ENCODE results near the gene LITAF.

LITAF gene

DNA sequence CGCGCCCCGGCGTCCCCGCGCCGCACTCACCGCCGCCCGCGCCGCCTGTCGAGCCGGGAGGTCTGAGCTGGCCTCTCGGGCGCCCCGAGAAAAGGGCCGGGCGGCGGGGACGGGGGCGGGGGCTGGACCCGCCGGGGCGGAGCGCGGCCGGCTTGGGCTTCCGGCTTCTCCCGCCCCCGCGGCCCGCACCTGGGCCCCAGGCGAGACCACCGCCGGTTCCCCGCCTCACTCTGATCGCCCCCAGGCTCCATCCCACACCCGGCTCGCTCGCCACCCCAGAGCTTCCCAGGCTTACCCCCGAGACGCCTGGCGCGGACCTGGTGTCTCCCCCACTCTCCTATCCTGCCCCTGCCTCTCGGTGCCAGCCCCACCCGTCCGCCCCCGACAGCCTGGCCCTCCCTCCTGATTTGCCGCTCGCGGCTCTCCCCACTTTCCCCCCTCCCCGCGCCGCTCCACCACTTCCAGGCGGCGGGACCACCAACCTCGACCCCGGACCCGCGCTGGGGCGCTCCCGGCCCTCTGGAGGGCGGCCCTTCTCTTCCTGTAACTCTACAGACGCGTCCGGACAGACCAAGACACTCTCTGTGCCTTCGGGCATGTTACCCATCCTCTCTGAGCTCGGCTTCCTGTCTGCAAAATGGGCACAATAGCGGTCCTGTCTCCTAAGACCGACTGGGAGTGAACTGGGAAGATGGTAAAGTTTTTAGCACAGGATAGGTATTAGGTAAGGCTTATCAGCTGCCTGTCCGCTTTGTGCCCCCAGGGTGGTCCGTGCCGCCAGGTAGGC lies at the start of gene LITAF:
TSS of gene LITAF (minus strand) at position 64 of the 787 bp plus-strand sequence. CDS start 30,189 bp downstream, outside the sequence.
- peak; percentile 86 for DNase-seq

DNA sequence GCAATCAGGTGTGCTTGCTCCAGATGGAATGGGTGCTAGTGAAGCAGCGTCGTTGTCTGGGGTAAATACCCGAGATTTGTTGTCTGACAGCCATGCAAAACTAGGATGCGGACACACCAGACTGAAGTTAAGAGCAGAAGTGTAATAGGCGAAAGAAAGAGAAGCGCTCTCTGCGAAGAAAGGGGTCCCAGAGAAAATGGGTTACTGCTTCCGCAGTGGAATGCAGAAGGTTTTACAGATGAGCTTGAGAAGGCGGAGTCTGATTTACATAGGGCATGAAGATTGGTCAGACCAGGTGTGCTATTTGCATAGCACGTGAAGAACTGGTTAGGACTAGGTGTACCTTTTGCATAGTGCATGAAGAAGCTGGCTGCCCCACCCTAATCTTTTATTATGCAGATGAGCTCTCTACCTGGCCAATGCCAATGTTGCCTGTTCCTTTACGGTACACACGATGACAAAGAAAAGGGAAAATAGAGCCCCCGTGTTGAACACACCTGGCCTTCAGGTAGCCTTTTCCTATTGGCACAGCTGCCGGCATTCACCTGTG lies 49.5 kb upstream of the LITAF start:
- no peak for DNase-seq

DNA sequence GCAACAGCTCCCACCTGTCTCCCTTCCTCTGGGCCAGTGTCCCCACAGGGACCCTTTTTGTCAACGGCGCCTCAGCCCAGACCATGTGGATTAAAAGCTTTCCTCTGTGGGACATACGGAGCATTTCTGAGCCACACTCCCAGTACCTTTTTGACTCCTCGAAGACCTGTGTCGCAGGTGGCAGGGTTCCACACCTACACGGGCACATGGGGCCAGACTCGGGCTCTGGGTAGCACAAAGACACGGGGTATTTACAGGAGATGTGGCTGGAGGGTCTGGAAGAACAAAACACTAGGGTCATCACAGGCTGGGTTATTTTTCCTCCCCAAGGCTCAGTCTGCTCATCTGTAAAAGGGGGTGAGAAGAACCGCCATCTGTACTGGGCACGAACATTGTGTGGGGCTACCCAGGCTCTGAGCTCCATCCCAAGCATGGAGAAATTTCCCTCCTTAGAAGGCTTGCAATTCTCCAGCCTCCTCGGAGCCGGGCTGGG lies 49.0 kb upstream of the LITAF start:
- no peak for DNase-seq

DNA sequence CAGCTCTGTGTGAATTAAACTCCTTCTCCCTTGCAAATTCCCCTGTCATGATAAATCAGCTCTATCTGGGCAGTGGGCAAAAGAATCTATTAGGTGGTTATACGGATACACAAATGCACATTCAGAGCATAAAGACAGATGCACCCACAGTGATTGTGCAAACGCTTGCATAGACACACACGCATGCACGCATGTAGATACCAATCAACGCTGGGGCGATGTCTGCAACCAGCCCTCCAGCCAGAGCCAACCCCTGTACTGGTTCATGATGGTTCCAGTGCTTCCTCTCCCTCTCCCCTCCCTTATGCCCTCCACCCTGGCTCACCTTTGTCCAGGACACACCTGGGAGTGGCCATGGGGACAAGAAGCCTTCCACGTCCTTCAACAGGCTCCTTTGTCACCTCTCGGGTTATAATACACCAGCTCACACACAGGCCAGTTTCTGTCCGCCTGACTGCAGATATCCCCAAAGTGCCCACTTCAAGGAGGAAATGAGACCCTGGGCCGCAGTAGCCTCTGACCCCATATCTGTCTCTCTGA lies 48.5 kb upstream of the LITAF start:
- no peak for DNase-seq

DNA sequence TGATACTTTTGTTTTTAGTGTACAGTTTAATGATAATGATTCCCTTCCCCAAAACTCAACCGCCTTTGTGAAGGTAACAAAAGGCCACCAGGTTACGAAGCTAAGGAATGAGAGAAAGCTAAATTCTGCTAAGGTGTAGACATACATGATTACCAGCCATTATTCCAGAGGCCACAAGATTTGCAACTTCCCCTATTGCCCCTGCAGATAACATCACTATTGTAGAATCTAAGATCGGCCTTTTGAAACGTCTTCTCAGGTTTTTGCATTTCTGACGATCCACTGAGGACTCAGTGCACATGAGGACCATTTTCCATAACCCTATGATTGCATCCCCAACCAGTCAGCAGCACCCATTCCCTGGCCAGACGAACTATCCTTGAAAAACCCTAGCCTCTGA lies 47.6 kb upstream of the LITAF start:
- DNase-seq: no peak

DNA sequence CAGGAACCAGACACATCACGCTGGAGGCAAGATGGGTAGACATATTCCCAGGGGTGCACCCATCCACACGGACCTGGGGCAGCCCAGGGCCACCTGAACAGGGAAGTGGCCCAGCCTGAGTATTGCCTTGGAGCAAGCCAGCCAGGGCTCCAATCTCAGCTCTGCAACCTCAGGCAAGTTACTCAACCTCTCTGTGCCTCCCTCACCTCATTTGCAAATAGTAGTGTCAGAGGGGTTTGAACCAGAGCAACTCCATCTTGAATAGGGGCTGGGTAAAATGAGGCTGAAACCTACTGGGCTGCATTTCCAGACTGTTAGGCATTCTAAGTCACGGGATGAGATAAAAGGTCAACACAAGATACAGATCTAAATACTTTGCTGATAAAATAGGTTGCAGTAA lies 46.4 kb upstream of the LITAF start:
- no peak for DNase-seq

DNA sequence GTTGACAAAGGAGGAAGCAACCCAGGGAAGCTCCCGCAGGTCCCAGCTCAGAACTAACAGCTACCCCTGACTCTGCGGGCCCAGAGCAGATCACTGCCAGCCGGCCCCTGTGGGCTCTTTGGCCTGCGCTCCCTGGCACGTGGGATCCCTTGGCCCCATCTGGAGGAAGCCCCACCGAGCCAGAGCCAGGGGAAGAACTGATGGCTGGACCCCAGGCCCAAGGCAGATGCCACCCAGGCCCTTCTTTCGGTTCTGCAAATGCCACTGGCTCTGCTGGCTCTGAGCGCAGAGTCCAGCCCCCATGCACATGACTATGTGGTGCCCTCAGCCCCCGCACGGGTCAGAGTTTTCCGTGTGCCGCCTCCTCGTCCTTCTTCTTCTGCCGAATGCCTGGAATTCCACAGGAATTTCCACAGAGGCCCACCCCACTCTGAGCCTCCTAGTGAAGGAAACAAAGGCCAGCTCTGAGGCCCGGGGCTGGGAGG lies 45.8 kb upstream of the LITAF start:
- peak; percentile 79 for DNase-seq

DNA sequence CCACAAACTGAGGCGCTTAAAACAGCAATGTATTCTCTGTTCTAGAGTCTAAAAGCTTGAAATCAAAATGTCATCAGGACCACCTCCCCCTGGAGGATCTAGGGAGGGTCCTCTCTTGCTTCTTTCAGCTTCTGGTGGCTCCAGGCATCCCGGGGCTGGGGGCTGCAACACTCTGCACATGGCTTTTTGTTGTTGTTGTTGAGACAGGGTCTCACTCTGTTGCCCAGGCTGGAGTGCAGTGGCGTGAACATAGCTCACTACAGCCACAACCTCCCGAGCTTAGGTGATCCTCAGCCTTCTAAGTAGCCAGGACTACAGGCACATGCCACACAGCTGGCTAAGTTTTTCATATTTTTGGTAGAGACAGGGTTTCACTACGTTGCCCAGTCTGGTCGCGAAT lies 44.5 kb upstream of the LITAF start:
- no peak for DNase-seq

DNA sequence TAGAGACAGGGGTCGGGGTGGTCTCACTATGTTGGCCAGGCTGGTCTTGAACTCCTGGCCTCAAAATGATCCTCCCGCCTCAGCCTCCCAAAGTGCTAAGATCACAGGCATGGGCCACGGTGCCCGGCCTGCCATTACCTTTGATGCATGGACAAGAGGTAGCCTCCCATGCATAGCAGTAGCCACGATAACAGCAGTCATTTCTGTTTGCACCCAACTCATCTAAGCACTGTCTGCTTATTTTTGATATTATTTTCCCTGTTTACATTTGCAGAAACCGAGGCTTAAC lies 44.0 kb upstream of the LITAF start:
- no peak for DNase-seq

DNA sequence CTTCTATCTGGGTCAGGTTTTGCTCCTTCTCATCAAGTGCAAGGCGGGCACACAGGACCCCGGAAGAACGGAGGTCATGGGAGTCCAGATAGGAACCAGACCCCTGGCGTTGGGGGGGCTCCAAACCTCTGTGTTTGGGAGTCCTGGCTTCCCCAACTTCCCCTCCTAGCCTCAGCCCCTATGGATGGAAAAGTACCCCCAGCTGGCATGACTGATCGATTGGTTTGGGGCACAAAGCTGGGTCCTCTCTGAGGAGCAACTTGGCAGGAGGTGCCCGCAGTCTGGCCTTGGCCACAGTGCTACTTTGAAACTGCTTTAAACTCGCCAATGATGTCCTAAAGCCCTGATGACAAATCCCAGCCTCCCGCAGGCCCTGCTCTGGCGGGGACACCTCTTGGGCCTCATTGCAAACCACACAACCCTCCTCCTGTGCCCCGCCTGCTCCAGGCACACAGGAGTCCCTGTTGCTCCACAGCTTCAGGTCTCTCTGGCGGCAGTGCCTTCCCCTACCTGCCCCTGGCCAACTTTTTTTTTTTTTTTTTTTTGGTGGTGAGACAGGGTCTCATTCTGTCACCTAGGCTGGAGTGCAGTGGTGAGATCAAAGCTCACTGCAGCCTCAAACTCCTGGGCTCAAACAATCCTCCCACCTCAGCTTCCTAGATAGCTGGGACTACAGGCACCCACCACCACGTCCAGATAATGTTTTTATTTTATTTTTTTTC lies 43.5 kb upstream of the LITAF start:
- no peak for DNase-seq

DNA sequence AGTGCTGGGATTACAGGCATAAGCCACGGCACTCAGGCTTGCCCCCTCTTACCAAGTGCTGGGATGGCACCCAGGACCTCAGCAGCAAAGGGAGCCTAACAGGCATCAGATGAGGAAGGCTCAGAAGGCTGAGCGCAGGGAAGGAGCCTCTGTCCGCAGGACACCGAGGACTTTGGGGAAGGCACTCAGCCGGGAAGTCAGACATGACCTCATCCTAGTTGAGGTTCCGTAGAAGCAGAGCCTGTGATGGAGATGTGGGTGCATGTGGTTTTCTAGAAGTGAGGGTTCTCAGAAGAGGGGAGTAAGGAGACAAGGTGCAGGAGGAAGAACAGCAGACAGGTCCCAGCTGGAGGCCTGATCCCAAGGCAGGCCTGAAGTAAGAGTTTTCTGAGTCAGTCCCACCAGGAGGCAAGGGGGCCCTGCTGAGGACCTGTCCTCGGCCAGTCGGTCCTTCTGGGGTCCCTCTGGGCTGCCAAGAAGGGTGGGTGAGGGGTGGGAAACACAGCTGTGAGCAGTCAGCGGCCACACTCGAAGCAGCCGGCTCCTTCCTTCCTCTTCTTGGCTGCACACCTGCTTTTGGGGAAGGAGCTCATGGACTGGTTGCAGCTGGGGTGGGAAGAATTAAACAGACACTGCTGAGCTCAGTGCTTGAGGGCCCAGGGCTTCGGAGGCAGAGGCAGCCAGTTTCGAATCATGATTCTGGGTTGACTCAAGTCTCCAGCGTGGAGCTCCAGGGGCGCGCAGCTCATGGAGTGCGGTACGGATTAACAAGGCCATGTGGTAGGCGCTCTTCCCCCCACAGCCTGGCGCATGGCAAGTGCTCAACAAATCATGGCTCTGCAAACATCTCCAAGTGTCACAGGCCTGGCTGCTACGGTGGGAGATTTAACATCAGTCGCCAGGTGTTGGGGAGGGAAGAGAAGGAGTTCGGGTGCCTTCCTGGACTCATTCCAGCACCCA lies 42.6 kb upstream of the LITAF start:
- DNase-seq: peak; percentile 80

DNA sequence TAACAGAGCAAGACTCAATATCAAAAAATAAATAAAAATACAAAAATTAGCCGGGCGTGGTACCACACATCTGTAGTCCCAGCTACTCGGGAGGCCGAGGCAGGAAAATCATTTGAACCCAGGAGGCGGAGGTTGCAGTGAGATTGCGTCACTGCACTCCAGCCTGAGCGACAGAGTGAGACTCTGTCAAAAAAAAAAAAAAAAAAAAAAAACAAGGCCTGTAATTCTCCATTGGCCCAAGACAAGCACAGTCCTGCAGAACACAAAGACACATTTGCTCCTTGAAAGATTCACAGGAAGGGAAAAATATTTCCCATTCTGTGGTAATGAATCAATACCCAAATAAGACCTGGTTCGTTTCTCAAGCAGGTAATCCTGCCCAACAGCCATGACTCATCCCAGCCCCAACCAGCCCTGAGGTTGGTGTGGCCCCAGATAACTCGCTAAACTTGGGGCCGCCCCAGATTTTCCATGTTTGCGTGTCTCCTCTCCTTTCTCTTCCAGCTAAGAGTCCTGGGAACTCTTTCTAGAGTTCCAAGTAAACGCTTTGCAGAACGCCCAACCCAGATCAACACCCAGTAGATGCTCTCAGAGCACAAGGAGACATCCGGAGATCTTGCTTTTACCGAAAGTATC lies 41.2 kb upstream of the LITAF start:
- DNase-seq: no peak

DNA sequence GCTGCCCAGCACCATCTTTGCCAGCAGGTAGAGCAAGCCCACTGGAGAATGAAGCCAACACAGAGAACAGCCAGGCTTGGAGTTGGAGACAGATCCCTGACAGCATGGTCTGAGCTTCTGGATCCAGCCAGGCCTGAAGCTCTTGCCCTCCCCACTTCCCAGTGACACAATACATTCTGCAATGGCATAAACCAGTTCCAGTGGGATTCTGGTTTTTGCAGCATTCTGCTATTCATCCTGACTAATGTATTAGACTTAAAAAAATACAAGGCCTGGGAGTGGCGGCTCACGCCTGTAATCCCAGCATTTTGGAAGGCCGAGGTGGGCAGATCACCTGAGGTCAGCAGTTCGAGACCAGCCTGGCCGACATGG lies 40.6 kb upstream of the LITAF start:
- no peak for DNase-seq

DNA sequence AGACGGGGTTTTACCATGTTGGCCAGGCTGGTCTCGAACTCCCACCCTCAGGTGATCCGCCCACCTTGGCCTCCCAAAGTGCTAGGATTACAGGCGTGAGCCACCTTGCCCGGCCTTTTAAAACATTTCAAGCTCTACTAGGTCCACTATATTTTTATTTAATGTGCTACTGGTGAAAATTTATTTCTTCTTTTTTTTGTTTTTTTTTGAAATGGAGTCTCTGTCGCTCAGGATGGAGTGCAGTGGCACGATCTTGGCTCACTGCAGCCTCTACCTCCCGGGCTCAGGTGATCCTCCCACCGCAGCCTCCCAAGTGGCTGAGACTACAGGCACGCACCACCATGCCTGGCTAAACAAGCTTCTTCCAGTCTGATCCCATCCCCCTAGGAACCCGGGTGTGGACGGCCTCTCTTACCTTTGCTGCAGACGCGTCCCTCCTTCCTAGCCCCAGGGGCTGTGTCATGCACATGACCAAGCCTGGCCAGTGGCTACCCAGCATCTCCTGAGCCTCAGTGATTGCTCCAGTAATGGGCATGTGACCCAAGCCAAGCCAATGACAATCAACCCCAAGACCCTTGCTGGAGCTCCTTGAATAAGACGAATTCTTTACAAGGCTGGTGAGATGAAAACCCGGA lies 40.1 kb upstream of the LITAF start:
- DNase-seq: no peak

DNA sequence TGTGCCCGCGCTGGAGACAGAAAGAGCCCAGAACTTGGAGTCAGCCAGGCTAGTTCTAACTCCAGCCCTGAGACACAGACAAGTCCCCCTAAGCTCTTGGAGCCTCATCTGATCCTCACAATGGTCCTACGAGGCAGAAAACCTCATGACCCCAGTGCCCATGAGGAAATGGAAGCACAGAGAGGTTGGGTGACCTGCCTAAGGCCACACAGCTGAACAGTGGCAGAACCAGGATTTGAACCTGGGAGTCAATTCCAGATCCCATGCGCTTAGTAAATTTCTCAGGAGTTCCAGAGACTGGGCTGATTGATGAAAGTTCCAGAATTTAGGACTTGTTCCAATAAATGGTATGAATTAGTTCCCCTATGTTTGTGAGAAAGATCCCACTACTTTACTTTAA lies 39.0 kb upstream of the LITAF start:
- no peak for DNase-seq

DNA sequence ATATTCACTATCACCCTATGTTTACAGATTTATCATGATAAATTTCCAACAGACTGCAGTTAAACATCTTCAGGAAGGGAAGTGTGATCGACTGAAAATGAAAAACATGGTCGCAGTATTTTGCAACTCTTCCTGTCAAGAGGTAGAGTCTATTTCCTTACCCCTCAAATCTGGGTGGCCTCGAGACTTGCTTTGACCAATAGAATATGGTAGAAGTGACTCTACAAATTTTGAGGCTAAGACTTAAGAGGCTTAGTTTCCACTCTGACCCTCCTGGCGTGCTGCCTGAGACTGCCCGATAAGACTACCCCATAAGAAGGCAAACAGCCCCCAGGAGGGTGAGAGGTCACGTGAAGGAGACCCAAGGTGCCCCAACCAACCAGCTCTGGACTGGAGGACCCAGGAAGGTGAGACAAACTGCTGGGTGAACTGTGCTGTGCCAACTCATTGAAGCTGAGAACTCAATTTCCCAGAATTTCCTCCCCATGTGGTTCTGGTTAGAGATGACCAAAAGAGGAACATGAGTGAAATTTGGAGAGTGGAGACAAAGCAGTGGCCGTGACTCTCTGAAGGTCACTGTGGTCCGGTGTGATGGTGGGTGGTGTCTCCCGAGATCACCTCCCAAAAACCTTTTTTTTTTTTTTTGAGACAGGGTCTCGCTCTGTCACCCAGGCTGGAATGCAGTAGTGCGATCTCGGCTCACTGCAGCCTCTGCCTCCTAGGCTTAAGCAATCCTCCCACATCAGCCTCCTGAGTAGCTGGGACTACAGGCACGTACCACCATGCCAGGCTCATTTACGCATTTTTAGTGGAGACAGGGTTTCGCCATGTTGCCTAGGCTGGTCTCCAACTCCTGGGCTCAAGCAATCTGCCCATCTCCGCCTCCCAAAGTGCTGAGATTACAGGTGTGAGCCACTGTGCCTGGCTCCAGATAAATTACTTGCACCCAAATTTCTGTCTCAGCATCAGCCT lies 38.2 kb upstream of the LITAF start:
- DNase-seq: peak; percentile 88

DNA sequence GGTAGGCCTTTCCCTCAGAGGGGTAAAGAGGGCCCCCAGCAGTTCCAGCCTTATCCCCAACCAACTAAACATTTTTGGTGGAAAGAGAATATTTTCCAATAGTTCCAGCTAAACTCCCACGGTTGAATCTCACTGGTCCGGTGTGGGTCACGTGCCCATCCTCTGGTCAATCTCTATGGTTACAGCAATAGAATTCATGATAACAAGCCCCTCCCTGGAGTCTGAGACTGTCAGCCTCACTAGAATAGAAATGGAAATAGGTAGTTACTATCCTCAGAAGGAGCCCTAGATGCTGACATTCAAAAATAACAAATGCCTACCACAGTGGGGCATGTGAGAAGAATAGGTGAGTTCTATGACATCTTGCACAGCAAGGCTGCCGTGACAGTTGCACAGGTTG lies 37.5 kb upstream of the LITAF start:
- DNase-seq: no peak

DNA sequence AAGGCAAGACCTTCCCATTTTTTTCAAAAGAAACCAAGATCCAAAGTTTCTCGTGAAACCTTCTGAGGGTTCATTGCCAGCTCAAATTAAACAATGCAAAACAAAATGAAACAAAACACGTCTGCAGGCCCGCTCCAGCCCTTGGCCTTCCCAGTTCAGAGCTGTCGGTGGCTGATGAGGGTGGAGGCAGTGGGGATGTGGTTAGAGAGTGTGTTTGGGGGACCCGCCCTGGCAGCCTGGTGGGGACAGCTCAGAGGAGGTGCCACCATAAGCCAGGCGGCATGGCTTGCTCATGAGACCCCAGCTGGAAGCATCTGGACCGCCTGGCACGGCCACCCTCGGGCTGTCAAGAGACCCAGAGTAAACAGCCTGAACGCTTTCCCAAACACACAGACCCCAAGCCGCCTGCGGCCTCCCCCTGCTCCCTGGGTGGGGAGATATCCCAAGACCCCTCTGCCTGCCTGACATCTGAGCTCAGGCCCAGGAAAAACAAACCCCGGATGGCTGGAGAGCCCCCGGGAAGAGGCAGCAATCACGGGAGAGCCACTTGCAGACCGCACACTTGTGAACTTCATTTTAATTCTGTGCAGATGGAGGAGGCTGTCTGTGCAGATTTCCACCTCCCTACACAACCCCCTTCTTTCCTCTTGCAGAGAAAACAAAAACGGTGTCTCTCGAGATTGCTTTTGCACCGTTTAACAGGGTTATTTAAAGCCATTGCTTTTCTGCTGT lies 35.4 kb upstream of the LITAF start:
- DNase-seq: no peak

DNA sequence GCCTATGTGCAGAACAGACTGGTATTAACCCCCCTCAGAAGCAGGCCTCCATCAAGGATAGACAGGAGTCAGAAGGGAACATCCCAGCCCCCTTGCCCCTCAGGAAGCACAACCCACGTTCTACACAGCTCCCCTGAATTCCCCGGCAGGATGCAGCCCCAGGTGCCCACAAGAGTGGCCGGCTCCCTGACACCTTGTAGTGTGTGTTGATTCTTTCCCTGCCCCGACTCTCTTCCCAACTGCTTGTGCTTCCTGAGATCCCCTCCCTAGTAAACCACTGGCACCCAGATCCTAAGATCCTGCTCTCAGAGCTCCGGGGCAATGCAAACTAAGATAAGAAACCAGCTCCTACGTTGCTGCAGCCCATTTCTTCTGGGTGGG lies 34.8 kb upstream of the LITAF start:
- no peak for DNase-seq
